Upper lobe of right lung (tissue), 1 donor: ENCODE results near the gene SIAE. TPM values are rescaled to one million over a fixed set of nuclear protein-coding genes. Genes with fewer than 3 reads are reported as not detected.

Source experiments
- ATAC-seq: fragments of 200-7000 bp; cut with Tn5 transposase; one replicate; pipeline ENCODE4 v1.9.1; 2020; ENCODE audit warnings: mild to moderate bottlenecking, moderate library complexity
- DNase-seq: peaks from one replicate; pipeline ENCODE4 v3.0.0-alpha.2; 2020
- H3K27ac ChIP-seq: fragments of 200-600 bp; one replicate; pipeline ENCODE4 v1.8.0; 2022
- H3K27me3 ChIP-seq: fragments of 200-600 bp; one replicate; pipeline ENCODE4 v1.8.0; 2022; ENCODE audit warnings: mild to moderate bottlenecking
- H3K36me3 ChIP-seq: fragments of 200-600 bp; one replicate; pipeline ENCODE4 v1.8.0; 2022
- H3K4me1 ChIP-seq: fragments of 200-600 bp; one replicate; pipeline ENCODE4 v1.8.0; 2022
- H3K4me3 ChIP-seq: fragments of 200-600 bp; one replicate; pipeline ENCODE4 v1.8.0; 2022; ENCODE audit warnings: mild to moderate bottlenecking
- H3K9me3 ChIP-seq: fragments of 200-600 bp; one replicate; pipeline ENCODE4 v1.8.0; 2022
- intact Hi-C: fragments of 100-400 bp; cut with DNase I; formaldehyde crosslinking; loops from one replicate; pipeline ENCODE4 v1.11.0; 2022
- total RNA-seq: library from RNA; stranded (reverse); fragmentation: NEBNext Ultra II Directional; extraction: Animal tissue kit (Norgen Biotek cat#: 25700); gene quantifications from one replicate; pipeline ENCODE4 v1.2.1, GENCODE V29; 2021
- TF ChIP-seq, protein P1 (sequence below): fragments of 200-600 bp; IDR thresholded peaks from one replicate; pipeline ENCODE4 v1.8.0; 2022; ENCODE audit warnings: antibody characterized with exemption
- donor health status: DM: no; HTN: yes; CAD: no; lungs with severe emphysema.

Gene SIAE
- total RNA-seq, 1 donor from 2014 or later: 41.6 TPM

DNA sequence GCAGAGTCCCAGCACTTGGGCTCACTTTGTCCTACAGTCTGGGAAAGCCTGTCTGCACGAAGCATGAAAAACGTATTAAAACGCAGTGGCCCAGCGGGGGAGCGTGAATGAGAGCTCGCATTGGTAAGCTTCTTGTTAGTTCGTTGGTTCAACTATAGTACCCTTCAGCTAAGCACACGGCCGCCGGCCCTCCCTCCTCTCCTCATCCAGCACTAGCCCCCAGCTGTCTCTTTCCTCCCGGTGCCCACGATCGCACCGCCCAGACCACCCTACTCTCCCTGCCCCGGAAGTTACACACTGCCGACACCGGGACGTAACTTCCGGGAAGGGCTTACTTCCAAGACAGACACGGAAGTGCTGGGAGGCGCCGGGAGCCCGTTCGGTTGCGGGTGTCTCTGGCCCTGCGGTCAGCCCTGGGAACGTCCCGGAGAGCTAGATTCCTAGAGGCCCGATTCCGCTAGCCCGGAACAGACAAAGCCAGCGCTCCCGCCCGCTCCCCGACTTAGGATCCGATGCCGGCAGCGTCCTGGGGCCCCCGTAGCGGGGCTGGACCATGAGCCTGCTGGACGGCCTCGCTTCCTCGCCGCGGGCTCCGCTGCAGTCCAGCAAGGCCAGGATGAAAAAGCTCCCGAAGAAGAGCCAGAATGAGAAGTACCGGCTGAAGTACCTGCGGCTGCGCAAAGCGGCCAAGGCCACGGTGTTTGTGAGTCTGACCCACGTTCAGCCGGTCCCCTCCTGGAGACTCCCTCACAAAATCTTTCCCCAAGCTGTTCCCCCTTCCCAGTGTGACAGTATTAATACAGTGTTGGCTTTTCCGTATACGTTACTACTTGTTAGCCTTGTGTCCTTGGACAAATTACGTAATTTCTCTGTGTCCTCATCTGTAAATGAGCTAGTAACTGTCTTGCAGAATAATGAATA, 50.7 kb downstream of the SIAE start, which contains the start of gene TBRG1:
TBRG1 (plus strand) TSS at position 334 of the 921 bp plus-strand sequence; CDS start at position 554, 220 bp downstream.
- DNase-seq (peak; percentile 94), ATAC-seq (peak; percentile 98)
- Histone ChIP-seq H3K27ac (peak within 1 kb of the TSS; percentile 96), H3K27me3 (no peaks in the 10 kb centered on the region), H3K9me3 (no peaks in the 10 kb centered on the region), H3K4me1 (peaks cover 22% of the 10 kb centered on the region), H3K36me3 (peaks cover 29% of the 10 kb centered on the region), H3K4me3 (peak within 1 kb of the TSS; percentile 92)
- intact Hi-C loops: no loop called here
- TF ChIP-seq, protein P1, sequence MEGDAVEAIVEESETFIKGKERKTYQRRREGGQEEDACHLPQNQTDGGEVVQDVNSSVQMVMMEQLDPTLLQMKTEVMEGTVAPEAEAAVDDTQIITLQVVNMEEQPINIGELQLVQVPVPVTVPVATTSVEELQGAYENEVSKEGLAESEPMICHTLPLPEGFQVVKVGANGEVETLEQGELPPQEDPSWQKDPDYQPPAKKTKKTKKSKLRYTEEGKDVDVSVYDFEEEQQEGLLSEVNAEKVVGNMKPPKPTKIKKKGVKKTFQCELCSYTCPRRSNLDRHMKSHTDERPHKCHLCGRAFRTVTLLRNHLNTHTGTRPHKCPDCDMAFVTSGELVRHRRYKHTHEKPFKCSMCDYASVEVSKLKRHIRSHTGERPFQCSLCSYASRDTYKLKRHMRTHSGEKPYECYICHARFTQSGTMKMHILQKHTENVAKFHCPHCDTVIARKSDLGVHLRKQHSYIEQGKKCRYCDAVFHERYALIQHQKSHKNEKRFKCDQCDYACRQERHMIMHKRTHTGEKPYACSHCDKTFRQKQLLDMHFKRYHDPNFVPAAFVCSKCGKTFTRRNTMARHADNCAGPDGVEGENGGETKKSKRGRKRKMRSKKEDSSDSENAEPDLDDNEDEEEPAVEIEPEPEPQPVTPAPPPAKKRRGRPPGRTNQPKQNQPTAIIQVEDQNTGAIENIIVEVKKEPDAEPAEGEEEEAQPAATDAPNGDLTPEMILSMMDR: no peak

DNA sequence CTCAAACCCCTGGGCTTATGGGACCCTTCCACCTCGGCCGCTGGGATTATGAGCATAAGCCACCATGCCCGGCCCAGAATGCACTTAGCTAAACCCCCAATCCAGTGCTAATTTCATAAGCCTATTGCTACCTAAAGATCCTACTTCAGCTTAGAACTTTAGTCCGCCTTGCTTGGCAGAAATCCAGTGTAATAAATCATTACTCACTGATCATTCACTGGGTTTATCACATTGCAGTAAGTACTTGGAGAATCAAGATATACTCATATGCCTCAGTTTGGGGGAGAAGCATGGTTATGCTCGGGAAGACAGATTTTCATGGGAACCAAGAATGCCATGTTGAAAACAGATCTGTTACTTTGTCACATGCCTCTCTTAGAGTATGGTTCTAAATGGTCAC, 54.7 kb downstream of the SIAE start:
- Histone ChIP-seq H3K4me3 (no peak overlapping the region), H3K4me1 (peaks cover 10% of the 10 kb centered on the region), H3K36me3 (no peaks in the 10 kb centered on the region), H3K9me3 (no peaks in the 10 kb centered on the region), H3K27ac (no peak overlapping the region), H3K27me3 (peaks cover 8% of the 10 kb centered on the region)
- DNase-seq (no peak), ATAC-seq (no peak)
- intact Hi-C loops: no loop called here
- TF ChIP-seq, protein P1: no peak

DNA sequence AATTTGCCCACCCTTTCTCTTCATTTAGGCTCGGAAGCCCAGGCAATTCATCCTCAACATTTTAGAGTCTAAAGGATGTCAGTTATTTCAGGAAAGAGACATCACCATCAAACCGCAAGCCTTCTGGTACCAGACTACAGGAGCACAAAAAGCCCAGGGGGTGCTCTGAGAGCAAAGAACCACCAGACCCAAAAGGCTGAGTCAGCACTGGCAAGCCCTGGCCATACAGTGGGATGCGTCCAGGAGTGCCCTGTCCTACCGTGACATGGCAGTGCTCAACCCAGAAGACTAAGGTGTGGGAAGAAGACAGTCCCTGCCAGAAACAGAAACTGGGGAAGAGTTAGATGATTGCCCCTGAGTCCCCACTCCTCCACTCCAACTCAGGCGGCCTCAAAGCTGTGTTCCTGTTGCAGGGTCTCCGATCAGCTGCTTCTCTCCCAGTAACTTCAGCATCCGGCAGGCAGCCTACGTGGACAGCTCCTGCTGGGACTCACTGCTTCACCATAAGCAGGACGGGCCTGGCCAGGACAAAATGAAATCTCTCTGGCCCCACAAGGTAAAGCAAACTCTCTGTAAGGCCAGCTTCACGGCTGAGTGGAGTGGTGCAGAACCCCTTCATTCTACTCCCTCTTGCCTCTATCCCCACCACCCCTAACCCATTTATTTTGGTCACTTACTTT, 60.8 kb downstream of the SIAE start:
- TF ChIP-seq, protein P1: no peak
- H3K4me1 ChIP-seq: no peaks in the 10 kb centered on the region
- ATAC-seq: no peak
- H3K4me3 ChIP-seq: no peak overlapping the region
- intact Hi-C loops: no loop called here
- peaks cover 8% of the 10 kb centered on the region for H3K27me3 ChIP-seq
- H3K27ac ChIP-seq: no peak overlapping the region
- no peaks in the 10 kb centered on the region for H3K36me3 ChIP-seq
- H3K9me3 ChIP-seq: no peaks in the 10 kb centered on the region
- DNase-seq: no peak

DNA sequence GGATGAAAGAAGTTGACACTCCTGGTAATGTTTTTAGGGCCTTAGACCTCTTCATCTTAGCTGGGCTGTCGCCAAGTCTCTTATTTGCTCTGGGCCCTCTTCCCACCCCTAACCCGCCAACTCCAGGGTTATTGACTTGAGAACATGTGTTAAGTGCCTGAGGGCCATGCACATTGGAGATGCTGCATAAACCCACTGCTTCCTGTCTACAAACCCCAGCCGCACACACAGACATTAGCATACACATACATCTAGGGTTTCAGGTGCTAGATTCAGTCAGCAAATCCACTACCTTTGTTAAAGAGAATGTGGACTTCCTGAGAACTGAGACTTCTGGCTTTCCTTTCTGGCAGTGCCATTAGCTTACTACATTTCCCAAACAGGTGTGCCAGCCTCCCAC, 61.5 kb downstream of the SIAE start:
- TF ChIP-seq, protein P1: no peak
- no peak overlapping the region for H3K27ac ChIP-seq
- H3K9me3 ChIP-seq: no peaks in the 10 kb centered on the region
- intact Hi-C loops: no loop called here
- DNase-seq (no peak), ATAC-seq (no peak)
- H3K4me1 ChIP-seq: no peaks in the 10 kb centered on the region
- no peak overlapping the region for H3K4me3 ChIP-seq
- no peaks in the 10 kb centered on the region for H3K36me3 ChIP-seq
- peaks cover 8% of the 10 kb centered on the region for H3K27me3 ChIP-seq

DNA sequence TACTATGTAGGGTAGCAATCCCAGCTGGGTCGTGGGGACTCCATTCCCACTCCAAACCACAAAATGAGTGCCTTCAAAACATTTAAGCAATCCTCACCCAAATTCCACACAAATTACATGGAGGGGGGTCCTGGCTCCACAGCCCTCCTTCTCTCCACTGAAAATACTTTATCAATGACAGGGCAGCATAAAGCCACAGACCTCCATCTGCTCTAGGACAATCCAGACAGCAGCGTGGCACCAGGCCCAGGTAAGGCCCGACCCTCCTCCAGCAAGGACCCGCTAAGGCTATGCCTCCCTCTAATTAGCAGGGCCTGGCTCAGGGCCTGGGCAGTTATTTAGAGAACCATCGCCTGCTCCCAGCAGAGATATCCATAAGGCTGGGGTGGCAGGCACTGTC, 62.5 kb downstream of the SIAE start, which contains the start of gene PANX3:
PANX3 (plus strand) TSS at position 365 of the 400 bp plus-strand sequence. CDS start 129 bp downstream, outside the sequence.
- ATAC-seq: peak; percentile 16
- H3K36me3 ChIP-seq: no peaks in the 10 kb centered on the region
- TF ChIP-seq, protein P1: no peak
- H3K4me1 ChIP-seq: no peaks in the 10 kb centered on the region
- H3K27ac ChIP-seq: no peak within 1 kb of the TSS
- no peak for DNase-seq
- H3K9me3 ChIP-seq: no peaks in the 10 kb centered on the region
- H3K27me3 ChIP-seq: peaks cover 8% of the 10 kb centered on the region
- no peak within 1 kb of the TSS for H3K4me3 ChIP-seq
- intact Hi-C loops: no loop called here
